GM12865 (cell line): ENCODE data around the gene METRNL.

ENCODE experiments used
- DNase-seq: peaks from one replicate; pipeline ENCODE4 v3.0.0; 2010; ENCODE audit warnings: low read depth
- H3K4me3 ChIP-seq: 2 replicates; pipeline ENCODE4 v1.5.1; 2011; ENCODE audit warnings: mild to moderate bottlenecking, low read depth, low read length, control low read depth
- TF ChIP-seq, protein P1 (sequence below): IDR thresholded peaks from 2 replicates; pipeline ENCODE4 v1.5.1; 2011; ENCODE audit warnings: low read length, control low read depth, low read depth, inconsistent platforms; ENCODE audit not compliant: insufficient read depth; ENCODE audit errors: missing control alignments

Gene METRNL

GRCh38 chr17:83082424-83082823 lies 3.0 kb downstream of the METRNL start:
- H3K4me3 ChIP-seq: no peak overlapping the region
- DNase-seq: no peak
- TF ChIP-seq, protein P1, sequence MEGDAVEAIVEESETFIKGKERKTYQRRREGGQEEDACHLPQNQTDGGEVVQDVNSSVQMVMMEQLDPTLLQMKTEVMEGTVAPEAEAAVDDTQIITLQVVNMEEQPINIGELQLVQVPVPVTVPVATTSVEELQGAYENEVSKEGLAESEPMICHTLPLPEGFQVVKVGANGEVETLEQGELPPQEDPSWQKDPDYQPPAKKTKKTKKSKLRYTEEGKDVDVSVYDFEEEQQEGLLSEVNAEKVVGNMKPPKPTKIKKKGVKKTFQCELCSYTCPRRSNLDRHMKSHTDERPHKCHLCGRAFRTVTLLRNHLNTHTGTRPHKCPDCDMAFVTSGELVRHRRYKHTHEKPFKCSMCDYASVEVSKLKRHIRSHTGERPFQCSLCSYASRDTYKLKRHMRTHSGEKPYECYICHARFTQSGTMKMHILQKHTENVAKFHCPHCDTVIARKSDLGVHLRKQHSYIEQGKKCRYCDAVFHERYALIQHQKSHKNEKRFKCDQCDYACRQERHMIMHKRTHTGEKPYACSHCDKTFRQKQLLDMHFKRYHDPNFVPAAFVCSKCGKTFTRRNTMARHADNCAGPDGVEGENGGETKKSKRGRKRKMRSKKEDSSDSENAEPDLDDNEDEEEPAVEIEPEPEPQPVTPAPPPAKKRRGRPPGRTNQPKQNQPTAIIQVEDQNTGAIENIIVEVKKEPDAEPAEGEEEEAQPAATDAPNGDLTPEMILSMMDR: no peak

GRCh38 chr17:83082909-83083367 lies 3.5 kb downstream of the METRNL start:
- TF ChIP-seq, protein P1: no peak
- no peak overlapping the region for H3K4me3 ChIP-seq
- DNase-seq: no peak

GRCh38 chr17:83083368-83084201 lies 4.2 kb downstream of the METRNL start:
- TF ChIP-seq, protein P1: no peak
- DNase-seq: no peak
- H3K4me3 ChIP-seq: no peak overlapping the region

GRCh38 chr17:83084214-83084613 lies 4.8 kb downstream of the METRNL start:
- no peak for DNase-seq
- H3K4me3 ChIP-seq: no peak overlapping the region
- TF ChIP-seq, protein P1: no peak

DNA sequence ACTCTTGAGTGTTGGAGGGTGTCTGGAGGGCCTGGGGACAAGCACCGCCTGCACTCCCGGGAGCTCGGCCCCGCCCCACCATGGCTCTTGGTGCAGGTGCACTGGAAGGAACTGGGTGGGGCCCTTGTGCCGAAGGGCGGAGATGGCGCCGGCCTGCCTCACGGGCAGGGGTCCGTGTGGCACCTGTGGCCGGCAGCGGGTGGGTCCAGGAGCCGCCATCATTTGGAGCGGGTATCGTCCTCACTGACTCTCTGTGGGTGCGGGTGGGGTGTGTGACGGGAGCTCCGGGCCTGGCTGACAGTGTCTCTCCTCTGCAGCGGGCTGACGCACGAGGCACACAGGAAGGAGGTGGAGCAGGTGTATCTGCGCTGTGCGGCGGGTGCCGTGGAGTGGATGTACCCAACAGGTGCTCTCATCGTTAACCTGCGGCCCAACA lies 5.2 kb downstream of the METRNL start:
- no peak overlapping the region for H3K4me3 ChIP-seq
- TF ChIP-seq, protein P1: no peak
- DNase-seq: no peak

DNA sequence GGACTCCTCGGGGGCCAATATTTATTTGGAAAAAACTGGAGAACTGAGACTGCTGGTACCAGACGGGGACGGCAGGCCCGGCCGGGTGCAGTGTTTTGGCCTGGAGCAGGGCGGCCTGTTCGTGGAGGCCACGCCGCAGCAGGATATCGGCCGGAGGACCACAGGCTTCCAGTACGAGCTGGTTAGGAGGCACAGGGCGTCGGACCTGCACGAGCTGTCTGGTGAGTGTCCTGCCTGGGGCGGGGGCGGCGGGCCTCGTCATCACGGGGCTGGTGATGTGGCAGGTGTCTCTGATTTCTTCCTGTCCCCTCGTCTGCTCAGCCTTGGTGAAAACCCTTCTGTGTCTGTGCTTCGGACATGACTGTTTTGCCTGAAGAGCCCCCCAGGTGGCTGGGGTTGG lies 5.7 kb downstream of the METRNL start:
- no peak for DNase-seq
- no peak overlapping the region for H3K4me3 ChIP-seq
- TF ChIP-seq, protein P1: no peak
